ENCODE measurements around the gene SCG3.

Gene SCG3

DNA sequence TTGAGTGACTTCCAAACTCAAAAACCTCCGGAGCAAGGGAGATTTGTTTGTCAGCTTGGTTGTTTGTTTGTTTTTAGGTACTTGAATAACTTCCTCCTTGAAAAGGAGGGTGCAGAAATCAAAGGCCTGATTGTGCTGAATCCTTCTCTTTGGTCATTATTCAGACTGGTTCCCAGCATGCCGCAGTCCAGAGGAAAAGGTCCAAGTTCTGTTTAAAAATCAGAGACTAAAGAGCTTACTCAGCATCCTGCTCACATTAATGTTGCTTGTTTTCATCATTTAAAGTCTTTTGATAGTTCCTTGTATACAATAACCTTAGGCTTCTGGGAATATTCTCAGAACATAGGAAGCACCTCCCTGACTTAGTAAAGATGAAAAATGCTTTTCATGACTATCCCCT is 982 bp upstream of the SCG3 start:
- no peak for DNase-seq

GRCh38 chr15:51687565-51687964 is 6.3 kb downstream of the SCG3 start:
- DNase-seq = no peak

- DNase-seq = no peak
Measured at GRCh38 chr15:51688863-51689262, 7.6 kb downstream of the SCG3 start.

- DNase-seq = no peak
Measured at GRCh38 chr15:51692154-51692553, 10.9 kb downstream of the SCG3 start.

DNA sequence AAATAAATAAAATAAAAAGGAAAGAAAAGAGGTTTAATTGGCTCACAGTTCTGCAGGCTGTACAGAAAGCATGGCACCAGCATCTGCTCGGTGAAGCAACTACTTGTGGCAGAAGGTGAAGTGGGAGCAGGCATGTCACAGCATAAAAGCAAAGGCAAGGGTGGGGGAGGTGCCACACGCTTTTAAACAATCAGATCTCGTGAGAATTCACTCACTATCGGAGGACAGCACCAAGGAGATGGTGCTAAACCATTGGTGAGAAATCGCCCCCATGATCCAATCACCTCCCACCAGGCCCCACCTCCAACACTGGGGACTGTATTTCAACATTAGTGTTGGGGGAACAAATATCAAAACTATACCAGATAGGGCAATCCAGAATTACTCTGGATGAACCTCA is 15.3 kb downstream of the SCG3 start:
- no peak for DNase-seq

- DNase-seq = no peak
Measured at GRCh38 chr15:51697163-51697562, 15.9 kb downstream of the SCG3 start.

DNA sequence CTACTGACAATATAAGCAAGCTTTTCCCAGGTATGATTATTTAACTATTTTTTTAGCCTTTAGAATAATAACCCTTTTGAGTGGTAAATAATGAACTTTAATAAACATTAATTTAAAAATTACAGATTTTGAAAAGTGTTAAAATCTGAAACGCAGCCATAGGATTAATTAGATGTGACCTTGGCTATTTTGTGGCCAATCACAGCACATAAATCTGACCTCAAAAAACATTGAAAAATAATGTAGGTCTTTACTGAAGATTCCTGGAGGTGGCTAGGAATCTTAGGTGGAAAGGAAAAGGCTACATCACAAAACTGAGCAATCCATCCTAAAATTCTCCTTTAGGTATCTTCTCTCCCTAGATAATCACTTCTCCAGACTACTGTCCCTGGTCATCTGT is 18.1 kb downstream of the SCG3 start:
- DNase-seq = no peak

GRCh38 chr15:51702710-51703109 is 21.4 kb downstream of the SCG3 start:
- DNase-seq = no peak

- DNase-seq = no peak
Measured at GRCh38 chr15:51706291-51706690, 25.0 kb downstream of the SCG3 start.

- DNase-seq = no peak
Measured at GRCh38 chr15:51706926-51707608, 25.8 kb downstream of the SCG3 start.

- DNase-seq = no peak
Measured at GRCh38 chr15:51708013-51708412, 26.7 kb downstream of the SCG3 start.

DNA sequence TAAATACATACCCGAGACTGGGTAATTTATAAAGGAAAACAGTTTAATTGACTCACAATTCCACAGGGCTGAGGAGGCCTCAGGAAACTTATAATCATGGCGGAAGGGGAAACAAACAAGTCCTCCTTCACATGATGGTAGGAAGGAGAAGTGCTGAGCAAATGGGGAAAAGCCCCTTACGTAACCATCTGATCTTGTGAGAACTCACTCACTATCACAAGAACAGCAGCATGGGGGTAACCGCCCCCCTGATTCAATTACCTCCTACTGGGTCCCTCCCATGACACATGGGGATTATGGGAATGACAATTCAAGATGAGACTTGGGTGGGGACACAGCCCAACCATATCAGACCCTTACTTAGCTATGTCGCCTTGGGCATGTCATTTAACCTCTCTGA is 27.7 kb downstream of the SCG3 start:
- no peak for DNase-seq

DNA sequence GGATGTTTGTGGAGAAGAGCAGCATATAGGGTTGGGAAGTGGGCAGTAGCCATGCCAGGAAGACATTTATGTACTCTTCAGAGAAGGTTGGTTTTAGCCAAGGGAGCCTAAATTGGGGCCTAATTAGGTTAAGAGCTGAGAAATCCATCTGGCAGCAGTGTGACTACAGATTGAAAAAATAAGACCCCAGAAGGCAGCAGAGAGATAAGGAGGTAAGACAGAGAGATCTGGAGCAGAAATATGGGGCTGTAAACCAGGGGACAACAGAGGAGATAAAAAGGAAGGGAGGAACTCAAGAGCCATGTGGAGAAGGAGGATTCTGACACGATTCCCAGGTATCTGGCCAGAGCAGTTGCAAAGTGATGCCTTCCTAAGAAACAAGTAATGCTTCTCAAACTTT is 32.9 kb downstream of the SCG3 start:
- DNase-seq = no peak

DNA sequence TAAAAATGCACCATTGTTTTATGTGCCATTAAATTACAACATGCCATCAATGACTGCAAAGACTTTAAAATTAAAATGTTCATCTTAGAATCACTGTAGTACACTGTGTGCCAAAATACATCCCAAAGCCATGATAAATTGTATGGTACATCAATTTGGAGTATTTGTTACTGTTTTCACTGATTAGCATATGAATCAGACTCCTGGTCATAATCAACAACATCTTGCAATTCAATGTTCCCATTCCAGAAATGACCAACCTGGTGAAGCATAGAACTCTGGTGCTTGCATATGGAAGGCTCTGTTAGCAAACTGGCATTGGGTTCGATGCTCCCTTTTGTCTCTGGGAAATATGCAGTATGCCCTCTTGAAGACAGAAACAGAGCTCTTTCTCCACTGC is 33.6 kb downstream of the SCG3 start:
- no peak for DNase-seq

DNA sequence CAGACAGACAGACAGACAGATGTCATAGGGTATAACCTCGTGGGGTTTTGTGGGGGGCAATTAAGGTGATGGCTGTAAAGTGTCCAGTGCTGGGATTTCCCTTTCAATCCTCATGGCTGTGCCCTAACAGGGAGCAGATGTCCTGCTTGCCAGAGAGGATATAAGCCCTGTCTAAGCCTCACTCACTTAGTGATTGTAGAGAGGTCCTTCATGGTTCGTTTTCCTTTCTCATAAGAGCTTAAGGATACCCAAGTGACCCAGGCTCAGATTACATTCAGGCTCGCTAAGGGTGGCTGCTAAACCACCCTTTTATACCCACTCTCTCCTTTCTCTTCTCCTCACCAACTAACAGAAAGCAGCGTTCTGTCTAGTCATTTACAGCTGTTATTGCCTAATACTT is 36.9 kb downstream of the SCG3 start:
- peak; percentile 15 for DNase-seq

- no peak for DNase-seq
Measured at GRCh38 chr15:51718746-51719145, 37.4 kb downstream of the SCG3 start.

GRCh38 chr15:51720201-51720995 is 39.1 kb downstream of the SCG3 start:
- no peak for DNase-seq

DNA sequence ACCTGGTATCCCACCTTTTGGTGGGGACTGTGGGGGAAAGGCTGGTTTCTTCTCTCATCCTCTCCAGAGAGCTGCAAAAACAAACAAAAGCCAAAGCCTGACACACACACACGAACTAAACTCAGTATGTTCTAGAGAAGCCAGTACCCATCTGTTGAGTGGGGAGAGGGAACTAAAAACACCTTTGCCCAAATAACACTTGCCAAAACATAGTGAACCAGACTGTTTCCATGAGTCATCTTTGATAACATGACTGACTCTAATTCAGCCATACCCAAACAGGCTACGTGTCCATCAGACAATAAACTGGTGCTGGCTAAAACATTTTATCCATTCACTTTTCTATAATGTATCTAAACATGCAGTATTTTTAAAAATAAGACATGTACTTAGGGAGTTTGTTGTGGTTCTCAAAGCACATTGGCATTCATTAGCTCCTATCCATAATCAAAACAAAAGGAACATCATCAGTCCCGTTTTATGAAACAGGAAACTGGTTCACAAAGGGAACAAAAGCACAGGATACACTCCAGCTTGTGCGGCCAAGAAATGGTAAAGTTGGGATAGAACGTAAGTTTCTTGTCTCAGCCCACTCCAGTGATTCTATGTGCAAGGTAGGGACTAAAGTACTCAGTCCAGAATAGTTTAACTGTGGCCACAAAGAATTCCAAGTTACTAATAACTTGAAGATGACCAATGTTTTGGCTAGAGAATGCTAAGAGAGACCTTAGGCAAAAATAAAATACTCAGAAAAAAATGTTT is 40.1 kb downstream of the SCG3 start:
- no peak for DNase-seq

DNA sequence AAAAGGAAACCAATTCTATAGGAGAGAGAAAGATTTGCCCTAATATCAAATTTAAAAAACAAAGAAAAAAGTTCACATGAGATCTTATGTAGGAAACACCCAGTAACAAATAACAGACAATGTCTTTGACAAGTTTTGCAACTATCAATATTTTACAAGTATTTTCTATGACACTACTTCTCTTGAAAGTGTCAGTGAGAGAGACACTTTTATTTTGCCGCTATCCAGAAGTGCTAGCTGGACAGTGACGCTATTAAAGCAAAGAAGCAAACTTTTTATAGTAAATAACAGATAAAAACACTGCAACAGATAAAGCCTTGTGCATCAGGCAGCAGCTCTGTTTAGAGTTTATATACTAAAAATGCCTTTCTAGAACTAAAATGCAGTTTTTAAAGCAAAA is 42.9 kb downstream of the SCG3 start:
- no peak for DNase-seq

DNA sequence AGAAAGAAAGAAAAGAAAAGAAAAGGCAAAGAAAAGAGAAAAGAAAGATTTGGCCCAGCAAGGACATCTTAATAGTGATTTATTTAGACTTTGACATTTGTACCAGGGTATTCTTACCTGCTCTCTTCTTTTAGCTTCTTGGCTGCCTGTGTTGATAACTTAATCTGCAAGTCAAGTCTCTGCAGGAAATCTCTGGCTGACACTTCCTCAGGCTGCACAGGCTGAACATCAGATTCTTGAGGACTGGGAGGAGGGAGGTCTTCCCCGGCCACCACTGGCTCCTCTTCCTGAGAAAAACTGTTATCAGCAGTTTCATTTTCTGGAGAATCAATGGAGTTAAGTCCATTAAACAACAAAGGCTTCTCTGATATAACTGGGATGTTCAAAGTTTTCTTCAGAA is 43.4 kb downstream of the SCG3 start:
- DNase-seq = no peak

GRCh38 chr15:51726302-51727073 is 45.2 kb downstream of the SCG3 start:
- peak; percentile 54 for DNase-seq

GRCh38 chr15:51727141-51727897 is 46.0 kb downstream of the SCG3 start:
- no peak for DNase-seq
